ENCODE data around the gene WDR5.

DNA sequence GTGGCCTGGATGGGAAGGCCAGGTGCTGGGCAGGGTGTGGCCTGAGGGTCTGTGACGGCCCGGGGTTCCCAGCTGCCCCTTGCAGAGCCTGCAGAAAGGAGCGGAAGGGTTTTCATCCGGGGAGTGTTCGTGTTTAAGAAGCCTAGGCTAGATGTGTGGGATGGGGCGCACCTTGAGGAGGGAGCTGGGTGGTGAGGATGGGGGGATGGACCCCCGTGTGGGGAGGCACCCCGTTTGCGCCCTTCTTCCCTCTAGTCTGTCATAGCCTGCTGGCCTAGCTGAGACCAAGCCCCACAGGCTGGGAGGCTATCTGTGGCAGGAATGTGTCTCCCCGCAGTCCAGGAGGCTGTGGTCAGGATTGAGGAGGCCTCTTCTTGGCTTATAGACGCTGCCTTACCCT, 16.6 kb downstream of the WDR5 start:
- TF ChIP-seq LEF1 (IDR thresholded peaks at IDR 0.05; ENCODE audit: borderline replicate concordance): no peak
- no peak for TF ChIP-seq FOXK2 (IDR thresholded peaks at IDR 0.05)
- TF ChIP-seq NFRKB (IDR thresholded peaks at IDR 0.05): no peak
- no peak for TF ChIP-seq ZNF384 (IDR thresholded peaks at IDR 0.05)
- no peak for TF ChIP-seq ELF4 (IDR thresholded peaks at IDR 0.05)
- no peak for TF ChIP-seq SP1 (IDR thresholded peaks at IDR 0.05)
- no peak for TF ChIP-seq SUZ12 (IDR thresholded peaks at IDR 0.05)
- TF ChIP-seq ARNT (IDR thresholded peaks at IDR 0.05): no peak
- no peak for TF ChIP-seq FOXM1 (IDR thresholded peaks at IDR 0.05; ENCODE audit: borderline replicate concordance)

Data from HEK293T (cell line).